ENCODE measurements around the gene ADGRF3. TPM values are rescaled to one million over a fixed set of nuclear protein-coding genes. Genes with fewer than 3 reads are reported as not detected.
A peak's percentile ranks its signal among the peaks of the same experiment; 100 is the strongest.
"Not testable (repeated sequence)": the region's sequence is repeated elsewhere in the genome, so short reads cannot be mapped to it uniquely, and the experiment has no call there.

The ADGRF3 gene
- total RNA-seq, 3 donors from 2014 or later, result 1.9 to 2.8 (median 2.0) TPM

GRCh38 chr2:26317377-26318105 lies 29.0 kb downstream of the ADGRF3 start:
- no peaks in the 10 kb centered on the region for H3K4me1 Mint-ChIP-seq (ENCODE audit: low read depth)
- no peaks in the 10 kb centered on the region for H3K36me3 Mint-ChIP-seq (ENCODE audit: insufficient read depth)
- no peaks in the 10 kb centered on the region for H3K9me3 Mint-ChIP-seq
- no peak overlapping the region for H3K4me3 Mint-ChIP-seq
- no peaks in the 10 kb centered on the region for H3K27me3 Mint-ChIP-seq (ENCODE audit: low read depth)
- DNase-seq (no peak), ATAC-seq (no peak)

- DNase-seq (no peak), ATAC-seq (no peak)
- no peaks in the 10 kb centered on the region for H3K9me3 Mint-ChIP-seq
- H3K4me3 Mint-ChIP-seq, result no peak overlapping the region
- H3K36me3 Mint-ChIP-seq (ENCODE audit: insufficient read depth), result no peaks in the 10 kb centered on the region
- no peaks in the 10 kb centered on the region for H3K27me3 Mint-ChIP-seq (ENCODE audit: low read depth)
- H3K4me1 Mint-ChIP-seq (ENCODE audit: low read depth), result no peaks in the 10 kb centered on the region
Measured at GRCh38 chr2:26316845-26317244, 29.7 kb downstream of the ADGRF3 start.

DNA sequence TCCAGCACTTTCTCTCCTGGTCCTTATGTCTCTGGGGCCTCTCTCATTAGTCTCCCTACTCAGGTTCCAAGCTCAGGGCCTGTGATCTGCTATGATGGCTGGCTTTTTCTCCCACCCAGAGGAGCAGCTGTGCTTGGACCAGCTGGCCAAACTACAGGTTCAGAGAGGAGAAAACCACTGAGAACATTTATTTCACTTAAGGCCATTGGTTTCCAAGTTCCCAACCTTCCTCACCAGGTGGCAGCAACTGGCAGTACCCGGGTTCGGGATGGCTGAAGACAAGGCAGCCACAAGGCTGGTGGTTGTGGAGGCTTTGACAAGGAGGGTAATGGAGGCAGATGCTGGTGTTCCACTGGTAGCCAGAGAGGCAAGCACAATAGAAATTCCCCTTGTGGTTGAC lies 30.5 kb downstream of the ADGRF3 start:
- Mint-ChIP-seq H3K9me3 (no peaks in the 10 kb centered on the region), H3K27me3 (ENCODE audit: low read depth) (no peaks in the 10 kb centered on the region), H3K4me1 (ENCODE audit: low read depth) (no peaks in the 10 kb centered on the region), H3K36me3 (ENCODE audit: insufficient read depth) (no peaks in the 10 kb centered on the region), H3K4me3 (no peak overlapping the region)
- DNase-seq (no peak), ATAC-seq (no peak)

DNA sequence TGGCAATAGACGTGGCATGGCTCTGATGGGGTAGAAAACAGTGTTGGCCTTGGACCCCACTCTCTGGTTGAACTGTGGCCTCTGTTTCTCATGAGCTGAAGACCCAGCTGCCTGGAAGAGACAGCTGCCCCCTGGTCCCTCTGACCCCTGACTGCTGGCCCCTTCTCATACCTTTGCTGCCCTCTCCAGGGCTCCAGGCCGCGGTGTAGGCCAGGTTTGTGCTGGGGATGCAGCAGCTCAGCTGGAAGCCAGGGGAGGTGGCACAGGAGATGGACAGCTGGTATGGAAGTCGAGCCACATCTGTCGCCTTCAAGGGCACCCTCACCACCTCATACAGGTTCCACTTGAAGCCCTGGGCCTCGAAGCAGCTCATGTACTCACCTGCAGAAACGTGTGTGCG lies 32.3 kb downstream of the ADGRF3 start:
- ATAC-seq (no peak), DNase-seq (no peak)
- Mint-ChIP-seq H3K36me3 (ENCODE audit: insufficient read depth) (no peaks in the 10 kb centered on the region), H3K9me3 (no peaks in the 10 kb centered on the region), H3K27me3 (ENCODE audit: low read depth) (no peaks in the 10 kb centered on the region), H3K4me3 (no peak overlapping the region), H3K4me1 (ENCODE audit: low read depth) (no peaks in the 10 kb centered on the region)

- no peak for ATAC-seq
- no peak for DNase-seq
- Mint-ChIP-seq H3K27me3 (ENCODE audit: low read depth) (no peaks in the 10 kb centered on the region), H3K36me3 (ENCODE audit: insufficient read depth) (no peaks in the 10 kb centered on the region), H3K4me3 (no peak overlapping the region), H3K4me1 (ENCODE audit: low read depth) (no peaks in the 10 kb centered on the region), H3K9me3 (no peaks in the 10 kb centered on the region)
Measured at GRCh38 chr2:26313446-26313845, 33.1 kb downstream of the ADGRF3 start.

DNA sequence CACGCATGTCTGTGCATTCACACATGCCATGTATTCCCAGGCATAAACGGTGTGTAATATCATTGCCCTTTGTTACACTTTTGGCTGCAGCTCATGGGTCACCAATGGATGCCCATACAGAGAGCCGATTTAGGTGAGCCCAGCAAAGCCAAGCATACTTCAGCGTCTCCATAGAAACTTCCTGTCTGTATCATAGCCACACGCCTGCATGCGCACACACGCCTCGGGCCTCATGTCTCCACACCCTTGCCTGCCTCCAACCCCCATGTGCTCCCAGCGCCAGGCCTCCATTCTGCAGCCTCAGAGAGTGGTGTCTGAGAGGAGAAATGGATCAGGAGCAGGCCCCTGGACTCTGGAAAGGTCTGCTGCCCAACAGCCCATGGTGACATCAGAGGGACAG lies 34.1 kb downstream of the ADGRF3 start:
- ATAC-seq, result no peak
- DNase-seq, result no peak
- Mint-ChIP-seq H3K4me1 (ENCODE audit: low read depth) (no peaks in the 10 kb centered on the region), H3K9me3 (no peaks in the 10 kb centered on the region), H3K4me3 (no peak overlapping the region), H3K27me3 (ENCODE audit: low read depth) (no peaks in the 10 kb centered on the region), H3K36me3 (ENCODE audit: insufficient read depth) (no peaks in the 10 kb centered on the region)

DNA sequence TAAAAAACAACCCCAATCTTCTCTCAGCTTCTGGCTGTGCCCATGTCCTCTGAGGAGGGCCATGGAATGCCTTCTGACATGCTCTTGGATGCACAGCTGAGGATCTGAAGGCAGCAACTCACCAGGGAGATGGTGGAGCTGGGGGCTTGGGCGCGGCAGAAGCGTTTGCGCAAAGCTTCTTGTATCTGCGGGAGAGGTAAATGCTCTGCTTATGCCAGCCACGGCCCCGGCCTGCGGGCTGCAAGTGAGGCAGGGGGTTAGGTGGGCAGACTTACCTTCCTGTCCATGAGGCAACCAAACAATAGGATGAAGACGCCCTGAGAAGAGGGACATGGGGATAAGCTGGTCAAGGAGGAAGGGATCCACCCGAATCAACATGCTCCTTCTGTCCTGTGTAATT lies 36.7 kb downstream of the ADGRF3 start:
- no peaks in the 10 kb centered on the region for H3K27me3 Mint-ChIP-seq (ENCODE audit: low read depth)
- H3K4me1 Mint-ChIP-seq (ENCODE audit: low read depth), result no peaks in the 10 kb centered on the region
- DNase-seq (no peak), ATAC-seq (no peak)
- no peaks in the 10 kb centered on the region for H3K36me3 Mint-ChIP-seq (ENCODE audit: insufficient read depth)
- no peaks in the 10 kb centered on the region for H3K9me3 Mint-ChIP-seq
- H3K4me3 Mint-ChIP-seq, result no peak overlapping the region

DNA sequence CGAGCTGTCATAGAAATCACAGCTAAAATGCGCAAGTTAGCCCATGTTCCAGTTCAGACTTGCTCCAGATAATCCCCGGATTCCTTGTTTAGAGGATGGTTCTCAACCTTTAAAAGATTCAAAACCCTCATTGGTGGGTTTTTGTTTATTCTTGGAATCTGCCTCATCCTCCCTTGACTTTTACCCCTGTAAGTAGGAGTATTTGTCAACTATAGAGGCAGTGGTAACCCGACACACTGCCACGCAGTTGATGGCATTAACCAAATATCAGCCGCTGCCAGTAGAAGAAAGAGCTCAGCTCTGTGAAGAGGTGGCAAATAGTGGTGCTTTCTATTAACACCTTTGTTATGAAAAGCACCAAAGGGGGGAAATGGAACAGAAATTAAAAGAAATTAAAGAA lies 41.0 kb downstream of the ADGRF3 start:
- no peaks in the 10 kb centered on the region for H3K27me3 Mint-ChIP-seq (ENCODE audit: low read depth)
- no peak overlapping the region for H3K4me3 Mint-ChIP-seq

DNA sequence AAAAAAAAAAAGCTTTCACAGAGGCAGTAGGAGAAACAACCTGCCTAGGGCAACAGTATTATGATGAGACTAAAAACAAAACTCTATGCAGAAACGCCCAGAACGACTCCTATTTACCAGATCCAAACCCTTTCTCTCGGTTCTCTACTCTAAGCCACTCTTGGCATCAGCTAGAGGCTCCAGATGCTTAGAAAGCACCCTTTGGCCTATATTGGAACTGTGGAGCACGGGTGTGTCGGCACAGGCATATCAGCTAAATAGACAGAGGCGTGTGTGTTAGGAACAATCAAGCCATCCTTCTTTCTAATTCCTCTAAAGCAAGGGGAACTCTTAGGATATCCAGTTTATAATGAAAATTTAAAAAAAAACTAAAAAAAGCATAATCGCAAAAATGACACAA lies 41.5 kb downstream of the ADGRF3 start:
- H3K36me3 Mint-ChIP-seq (ENCODE audit: insufficient read depth); DNase-seq; H3K27me3 Mint-ChIP-seq (ENCODE audit: low read depth); H3K9me3 Mint-ChIP-seq; H3K4me3 Mint-ChIP-seq; H3K4me1 Mint-ChIP-seq (ENCODE audit: low read depth); ATAC-seq: not testable (repeated sequence)

More for the DNA sequence above, 41.0 kb downstream of the ADGRF3 start:
- DNase-seq, result no peak
- Mint-ChIP-seq H3K4me1 (ENCODE audit: low read depth) (no peaks in the 10 kb centered on the region), H3K9me3 (no peaks in the 10 kb centered on the region), H3K36me3 (ENCODE audit: insufficient read depth) (no peaks in the 10 kb centered on the region)
- ATAC-seq, result no peak

- H3K36me3 Mint-ChIP-seq (ENCODE audit: insufficient read depth), result no peaks in the 10 kb centered on the region
- DNase-seq (no peak), ATAC-seq (no peak)
- no peaks in the 10 kb centered on the region for H3K27me3 Mint-ChIP-seq (ENCODE audit: low read depth)
- H3K4me1 Mint-ChIP-seq (ENCODE audit: low read depth), result no peaks in the 10 kb centered on the region
- no peak overlapping the region for H3K4me3 Mint-ChIP-seq
- H3K9me3 Mint-ChIP-seq, result no peaks in the 10 kb centered on the region
Measured at GRCh38 chr2:26302846-26303245, 43.7 kb downstream of the ADGRF3 start.

DNA sequence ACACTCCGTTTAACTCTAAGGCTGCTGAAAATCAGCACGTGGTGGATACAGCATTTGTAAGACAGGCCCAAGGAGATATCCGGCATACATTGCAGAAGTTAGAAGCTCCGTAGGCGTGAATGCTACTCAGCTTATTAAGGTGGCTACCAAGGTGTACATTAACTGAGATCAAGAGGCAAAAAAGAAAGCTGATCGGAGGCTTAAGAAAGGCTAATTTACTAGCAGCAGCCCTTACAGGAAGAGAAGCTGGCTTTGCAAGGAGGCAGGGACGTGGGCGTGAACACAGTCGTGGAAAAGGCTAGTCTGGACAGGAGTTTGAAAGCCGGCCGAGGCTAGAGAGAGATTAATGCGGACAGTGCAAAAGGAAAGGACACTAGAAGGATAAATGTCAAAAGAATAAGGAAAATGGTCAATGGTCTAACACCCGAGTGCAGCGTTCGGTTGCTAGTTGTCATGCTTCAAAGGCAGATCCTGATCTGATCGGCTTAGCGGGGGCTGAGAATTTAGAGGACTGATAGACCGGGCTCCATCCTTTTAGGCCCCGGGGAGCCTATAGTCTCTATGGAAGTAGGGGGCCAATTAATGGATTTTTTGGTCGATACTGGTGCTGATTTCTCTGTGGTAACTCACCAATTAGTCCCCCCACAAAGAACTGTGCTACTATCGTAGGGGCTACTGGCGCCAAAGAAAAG lies 46.2 kb downstream of the ADGRF3 start:
- Mint-ChIP-seq H3K27me3 (ENCODE audit: low read depth) (no peaks in the 10 kb centered on the region), H3K9me3 (no peaks in the 10 kb centered on the region), H3K36me3 (ENCODE audit: insufficient read depth) (no peaks in the 10 kb centered on the region), H3K4me1 (ENCODE audit: low read depth) (no peaks in the 10 kb centered on the region), H3K4me3 (no peak overlapping the region)
- ATAC-seq, result peak; percentile 29 to 41
- no peak for DNase-seq

DNA sequence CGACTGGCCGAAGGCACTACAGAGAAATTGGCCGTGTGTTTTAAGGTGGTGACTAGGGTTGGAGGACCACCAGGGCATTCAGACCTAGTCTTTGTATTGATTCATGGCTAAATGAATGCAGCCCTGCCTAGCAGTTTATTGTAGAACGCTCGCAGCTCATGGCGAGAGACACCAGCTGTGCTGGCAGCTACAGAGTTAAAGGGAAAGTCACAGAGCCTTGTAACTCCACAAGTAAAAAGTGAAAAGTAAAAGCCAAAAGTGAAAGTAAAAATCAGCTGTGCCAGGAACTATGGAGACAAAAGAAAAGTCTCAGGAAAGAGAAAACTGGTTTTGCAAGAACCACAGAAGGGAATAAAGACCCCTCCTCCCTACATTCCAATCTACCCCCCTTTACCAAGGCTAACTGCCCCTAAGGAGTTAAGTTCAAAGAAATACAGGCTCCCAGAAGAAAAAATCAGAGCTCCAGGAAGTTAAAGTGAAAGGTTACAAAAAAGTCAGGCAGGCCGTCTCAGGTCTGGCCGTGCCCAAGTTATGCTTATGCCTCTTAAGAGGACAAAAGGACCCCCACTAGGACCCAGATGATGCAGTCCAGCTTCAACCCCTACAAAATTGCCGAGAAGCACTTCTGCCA lies 47.0 kb downstream of the ADGRF3 start:
- H3K36me3 Mint-ChIP-seq (ENCODE audit: insufficient read depth), result no peaks in the 10 kb centered on the region
- ATAC-seq (peak; percentile 49 to 64), DNase-seq (no peak)
- no peaks in the 10 kb centered on the region for H3K4me1 Mint-ChIP-seq (ENCODE audit: low read depth)
- no peak overlapping the region for H3K4me3 Mint-ChIP-seq
- no peaks in the 10 kb centered on the region for H3K9me3 Mint-ChIP-seq
- no peaks in the 10 kb centered on the region for H3K27me3 Mint-ChIP-seq (ENCODE audit: low read depth)

- H3K9me3 Mint-ChIP-seq, result no peaks in the 10 kb centered on the region
- H3K4me1 Mint-ChIP-seq (ENCODE audit: low read depth), result no peaks in the 10 kb centered on the region
- no peak overlapping the region for H3K4me3 Mint-ChIP-seq
- H3K27me3 Mint-ChIP-seq (ENCODE audit: low read depth), result no peaks in the 10 kb centered on the region
- DNase-seq (peak; percentile 25), ATAC-seq (peak; percentile 63 to 82)
- no peaks in the 10 kb centered on the region for H3K36me3 Mint-ChIP-seq (ENCODE audit: insufficient read depth)
Measured at GRCh38 chr2:26298638-26299393, 47.8 kb downstream of the ADGRF3 start.

DNA sequence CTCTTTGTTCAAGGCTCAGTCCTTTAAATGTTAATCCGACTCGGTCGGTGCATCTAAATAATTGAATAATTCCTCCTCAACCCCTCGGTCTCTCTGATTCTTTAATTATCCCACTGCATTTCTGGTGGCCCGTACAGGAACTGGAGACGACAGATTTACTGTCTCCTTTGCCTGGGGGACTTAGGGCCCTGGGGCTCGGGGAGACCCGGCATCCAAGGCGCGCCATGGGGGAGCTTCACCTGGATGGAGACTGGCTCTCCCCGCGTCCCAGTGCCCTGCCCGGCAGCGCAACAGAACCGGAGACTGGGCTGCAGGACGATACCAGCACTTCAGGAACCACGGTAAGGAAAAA lies 48.3 kb downstream of the ADGRF3 start:
- H3K36me3 Mint-ChIP-seq (ENCODE audit: insufficient read depth), result no peaks in the 10 kb centered on the region
- no peaks in the 10 kb centered on the region for H3K4me1 Mint-ChIP-seq (ENCODE audit: low read depth)
- H3K9me3 Mint-ChIP-seq, result no peaks in the 10 kb centered on the region
- peak; percentile 4 to 17 for ATAC-seq
- H3K27me3 Mint-ChIP-seq (ENCODE audit: low read depth), result no peaks in the 10 kb centered on the region
- no peak overlapping the region for H3K4me3 Mint-ChIP-seq
- no peak for DNase-seq

Data from activated T-cell treated with anti-CD3 and anti-CD28 coated beads, Interleukin-2, amount 50 U/mL, for 4 hours (primary cell).